ENCODE measurements around the gene TMEM134.

DNA sequence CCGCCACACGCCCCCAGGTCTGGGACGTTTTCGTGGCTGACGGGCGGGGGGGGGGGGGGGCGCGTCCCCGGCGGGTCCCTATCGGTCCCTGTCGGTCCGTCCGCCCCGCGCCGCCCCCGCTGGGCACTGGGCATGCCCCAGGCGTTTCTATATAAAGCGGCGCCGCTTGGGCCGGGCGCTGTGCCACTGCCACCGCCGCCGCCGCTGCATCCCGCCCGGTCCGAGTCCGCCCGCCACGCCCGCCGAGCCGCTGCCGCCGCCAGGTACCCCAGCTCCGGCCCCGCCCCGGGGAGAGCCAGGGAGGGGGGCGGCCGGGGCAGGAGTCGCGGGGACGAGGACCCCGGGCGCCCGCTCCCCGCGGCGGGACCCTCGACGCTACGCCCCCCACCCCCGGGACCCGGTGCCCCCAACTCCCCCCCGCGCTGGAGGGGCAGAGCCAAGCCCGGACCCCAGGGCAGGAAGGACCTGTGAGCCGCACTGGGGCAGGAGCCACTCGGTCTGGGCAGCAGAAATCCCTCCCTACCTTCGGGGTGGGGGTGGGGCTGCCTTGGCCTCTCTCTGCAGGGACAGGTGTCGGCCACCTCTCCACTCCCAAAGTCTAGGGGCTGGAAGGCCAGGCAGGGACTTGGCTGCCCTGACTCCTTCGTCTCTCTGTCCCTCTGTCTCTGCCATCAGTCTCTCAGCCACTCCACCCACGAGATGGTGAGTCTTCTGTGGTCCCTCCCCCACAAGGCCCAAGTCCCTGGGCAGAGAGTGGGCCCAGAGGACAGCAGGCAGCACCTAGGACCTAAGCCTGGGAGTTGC lies 53.3 kb downstream of the TMEM134 start, which contains the start of gene CARNS1:
- no peak for TF ChIP-seq RAD21 (CRISPR knock-in tag; conservative IDR thresholded peaks at IDR 0.05 in 1 of 2, IDR thresholded peaks at IDR 0.05 in 1 of 2)
- TF ChIP-seq CC2D1A (IDR thresholded peaks at IDR 0.05) = no peak
- TF ChIP-seq, protein P1, sequence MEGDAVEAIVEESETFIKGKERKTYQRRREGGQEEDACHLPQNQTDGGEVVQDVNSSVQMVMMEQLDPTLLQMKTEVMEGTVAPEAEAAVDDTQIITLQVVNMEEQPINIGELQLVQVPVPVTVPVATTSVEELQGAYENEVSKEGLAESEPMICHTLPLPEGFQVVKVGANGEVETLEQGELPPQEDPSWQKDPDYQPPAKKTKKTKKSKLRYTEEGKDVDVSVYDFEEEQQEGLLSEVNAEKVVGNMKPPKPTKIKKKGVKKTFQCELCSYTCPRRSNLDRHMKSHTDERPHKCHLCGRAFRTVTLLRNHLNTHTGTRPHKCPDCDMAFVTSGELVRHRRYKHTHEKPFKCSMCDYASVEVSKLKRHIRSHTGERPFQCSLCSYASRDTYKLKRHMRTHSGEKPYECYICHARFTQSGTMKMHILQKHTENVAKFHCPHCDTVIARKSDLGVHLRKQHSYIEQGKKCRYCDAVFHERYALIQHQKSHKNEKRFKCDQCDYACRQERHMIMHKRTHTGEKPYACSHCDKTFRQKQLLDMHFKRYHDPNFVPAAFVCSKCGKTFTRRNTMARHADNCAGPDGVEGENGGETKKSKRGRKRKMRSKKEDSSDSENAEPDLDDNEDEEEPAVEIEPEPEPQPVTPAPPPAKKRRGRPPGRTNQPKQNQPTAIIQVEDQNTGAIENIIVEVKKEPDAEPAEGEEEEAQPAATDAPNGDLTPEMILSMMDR (IDR thresholded peaks at IDR 0.05 in 2 of 3, conservative IDR thresholded peaks at IDR 0.05 in 1 of 3; ENCODE audit: insufficient read depth in 2 of 3, low read depth in 1 of 3, low read length in 3 of 3) = no peak
- TF ChIP-seq, protein P2, sequence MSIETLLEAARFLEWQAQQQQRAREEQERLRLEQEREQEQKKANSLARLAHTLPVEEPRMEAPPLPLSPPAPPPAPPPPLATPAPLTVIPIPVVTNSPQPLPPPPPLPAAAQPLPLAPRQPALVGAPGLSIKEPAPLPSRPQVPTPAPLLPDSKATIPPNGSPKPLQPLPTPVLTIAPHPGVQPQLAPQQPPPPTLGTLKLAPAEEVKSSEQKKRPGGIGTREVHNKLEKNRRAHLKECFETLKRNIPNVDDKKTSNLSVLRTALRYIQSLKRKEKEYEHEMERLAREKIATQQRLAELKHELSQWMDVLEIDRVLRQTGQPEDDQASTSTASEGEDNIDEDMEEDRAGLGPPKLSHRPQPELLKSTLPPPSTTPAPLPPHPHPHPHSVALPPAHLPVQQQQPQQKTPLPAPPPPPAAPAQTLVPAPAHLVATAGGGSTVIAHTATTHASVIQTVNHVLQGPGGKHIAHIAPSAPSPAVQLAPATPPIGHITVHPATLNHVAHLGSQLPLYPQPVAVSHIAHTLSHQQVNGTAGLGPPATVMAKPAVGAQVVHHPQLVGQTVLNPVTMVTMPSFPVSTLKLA (conservative IDR thresholded peaks at IDR 0.05) = no peak
- TF ChIP-seq, protein P3, sequence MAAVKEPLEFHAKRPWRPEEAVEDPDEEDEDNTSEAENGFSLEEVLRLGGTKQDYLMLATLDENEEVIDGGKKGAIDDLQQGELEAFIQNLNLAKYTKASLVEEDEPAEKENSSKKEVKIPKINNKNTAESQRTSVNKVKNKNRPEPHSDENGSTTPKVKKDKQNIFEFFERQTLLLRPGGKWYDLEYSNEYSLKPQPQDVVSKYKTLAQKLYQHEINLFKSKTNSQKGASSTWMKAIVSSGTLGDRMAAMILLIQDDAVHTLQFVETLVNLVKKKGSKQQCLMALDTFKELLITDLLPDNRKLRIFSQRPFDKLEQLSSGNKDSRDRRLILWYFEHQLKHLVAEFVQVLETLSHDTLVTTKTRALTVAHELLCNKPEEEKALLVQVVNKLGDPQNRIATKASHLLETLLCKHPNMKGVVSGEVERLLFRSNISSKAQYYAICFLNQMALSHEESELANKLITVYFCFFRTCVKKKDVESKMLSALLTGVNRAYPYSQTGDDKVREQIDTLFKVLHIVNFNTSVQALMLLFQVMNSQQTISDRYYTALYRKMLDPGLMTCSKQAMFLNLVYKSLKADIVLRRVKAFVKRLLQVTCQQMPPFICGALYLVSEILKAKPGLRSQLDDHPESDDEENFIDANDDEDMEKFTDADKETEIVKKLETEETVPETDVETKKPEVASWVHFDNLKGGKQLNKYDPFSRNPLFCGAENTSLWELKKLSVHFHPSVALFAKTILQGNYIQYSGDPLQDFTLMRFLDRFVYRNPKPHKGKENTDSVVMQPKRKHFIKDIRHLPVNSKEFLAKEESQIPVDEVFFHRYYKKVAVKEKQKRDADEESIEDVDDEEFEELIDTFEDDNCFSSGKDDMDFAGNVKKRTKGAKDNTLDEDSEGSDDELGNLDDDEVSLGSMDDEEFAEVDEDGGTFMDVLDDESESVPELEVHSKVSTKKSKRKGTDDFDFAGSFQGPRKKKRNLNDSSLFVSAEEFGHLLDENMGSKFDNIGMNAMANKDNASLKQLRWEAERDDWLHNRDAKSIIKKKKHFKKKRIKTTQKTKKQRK (IDR thresholded peaks at IDR 0.05; ENCODE audit: borderline replicate concordance, low read depth, low read length) = no peak
- no peak for TF ChIP-seq ZNF717 (CRISPR knock-in tag; IDR thresholded peaks at IDR 0.05)
- TF ChIP-seq FOXP1 (CRISPR knock-in tag; IDR thresholded peaks at IDR 0.05) = no peak
- TF ChIP-seq, protein P4, sequence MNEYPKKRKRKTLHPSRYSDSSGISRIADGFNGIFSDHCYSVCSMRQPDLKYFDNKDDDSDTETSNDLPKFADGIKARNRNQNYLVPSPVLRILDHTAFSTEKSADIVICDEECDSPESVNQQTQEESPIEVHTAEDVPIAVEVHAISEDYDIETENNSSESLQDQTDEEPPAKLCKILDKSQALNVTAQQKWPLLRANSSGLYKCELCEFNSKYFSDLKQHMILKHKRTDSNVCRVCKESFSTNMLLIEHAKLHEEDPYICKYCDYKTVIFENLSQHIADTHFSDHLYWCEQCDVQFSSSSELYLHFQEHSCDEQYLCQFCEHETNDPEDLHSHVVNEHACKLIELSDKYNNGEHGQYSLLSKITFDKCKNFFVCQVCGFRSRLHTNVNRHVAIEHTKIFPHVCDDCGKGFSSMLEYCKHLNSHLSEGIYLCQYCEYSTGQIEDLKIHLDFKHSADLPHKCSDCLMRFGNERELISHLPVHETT (CRISPR knock-in tag; conservative IDR thresholded peaks at IDR 0.05 in 1 of 2, IDR thresholded peaks at IDR 0.05 in 1 of 2) = no peak

Measured in K562 (cell line).